Upper lobe of left lung (tissue), 6 donors: Measurements from ENCODE around the gene AOC1. TPM values are rescaled to one million over a fixed set of nuclear protein-coding genes. Genes with fewer than 3 reads are reported as not detected.

ENCODE experiments used
- ATAC-seq, 2 donors: fragments of 200-7000 bp; cut with Tn5 transposase; one replicate each; pipeline ENCODE4 v1.9.1; 2022; ENCODE audit warnings: mild to moderate bottlenecking in 2 of 2, moderate library complexity in 2 of 2; ENCODE audit not compliant: low FRiP score in 2 of 2
- DNase-seq, 2 donors: peaks; one replicate each; pipeline ENCODE4 v3.0.0-alpha.2; 2019 to 2020
- H3K27ac ChIP-seq, 4 donors: fragments of 200-600 bp; sonication (generic); one replicate each; pipeline ENCODE4 v1.5.1; 2016 to 2019
- H3K27me3 ChIP-seq, 4 donors: fragments of 200-600 bp; sonication (generic); one replicate each; pipeline ENCODE4 v1.5.1; 2017 to 2019
- H3K36me3 ChIP-seq, 4 donors: fragments of 200-600 bp; sonication (generic); one replicate each; pipeline ENCODE4 v1.5.1; 2016 to 2019
- H3K4me1 ChIP-seq, 4 donors: fragments of 200-600 bp; sonication (generic); one replicate each; pipeline ENCODE4 v1.5.1; 2018 to 2019
- H3K4me3 ChIP-seq, 4 donors: fragments of 200-600 bp; sonication (generic); one replicate each; pipeline ENCODE4 v1.5.1; 2017 to 2019; ENCODE audit warnings: mild to moderate bottlenecking in 2 of 4, moderate library complexity in 1 of 4
- H3K9me3 ChIP-seq, 4 donors: fragments of 200-600 bp; sonication (generic); one replicate each; pipeline ENCODE4 v1.5.1; 2018 to 2019
- CTCF ChIP-seq, 6 experiments: fragments of 450-650 bp in 4 of 6; fragments of 200-600 bp in 2 of 6; sonication (generic) in 2 of 6; IDR thresholded peaks; one replicate each; pipeline ENCODE4 v1.5.1; 2016 to 2019; ENCODE audit warnings: antibody characterized with exemption in 6 of 6
- EP300 ChIP-seq, 4 donors: sonication (generic); formaldehyde crosslinking; IDR thresholded peaks; one replicate each; pipeline ENCODE4 v1.5.1; 2017; ENCODE audit warnings: antibody characterized with exemption in 4 of 4, control low read depth in 2 of 4
- POLR2A ChIP-seq, 4 donors: fragments of 450-650 bp; IDR thresholded peaks; one replicate each; pipeline ENCODE4 v1.5.1; 2016 to 2017; ENCODE audit warnings: antibody characterized with exemption in 4 of 4, mild to moderate bottlenecking in 2 of 4
- POLR2AphosphoS5 ChIP-seq, 2 donors: sonication (generic); formaldehyde crosslinking; IDR thresholded peaks; one replicate each; pipeline ENCODE4 v1.5.1; 2017; ENCODE audit warnings: antibody characterized with exemption in 2 of 2
- WGBS, 2 donors: methylation state at CpG; one replicate each; pipeline ENCODE4 v1.1.5; 2017 to 2018; 5-methylcytosine and 5-hydroxymethylcytosine counted together
- total RNA-seq, 6 donors: library from RNA; depleted of rRNA in 4 of 6; stranded (reverse); fragments of >200 nt in 4 of 6; gene quantifications; one replicate each; pipeline versions ENCODE4 v1.1.0 to v1.2.1, GENCODE V29; 2016 to 2021
- donor health status: DM: no; HTN: no; CAD: no; lungs with moderate emphysema.
- donor health status: DM: no; HTN: yes; CAD: no; lungs with severe emphysema.

AOC1 gene
- total RNA-seq, 6 donors from 2014 or later = 0.31 to 0.88 TPM; not detected in 4

- no peaks in the 10 kb centered on the region for H3K27me3 ChIP-seq
- H3K36me3 ChIP-seq = no peaks in the 10 kb centered on the region
- TF ChIP-seq POLR2A (IDR thresholded peaks at IDR 0.05) (no peak), EP300 (IDR thresholded peaks at IDR 0.05) (no peak), CTCF (IDR thresholded peaks at IDR 0.05) (no peak), POLR2AphosphoS5 (IDR thresholded peaks at IDR 0.05) (no peak)
- DNase-seq (no peak), ATAC-seq (no peak)
- H3K27ac ChIP-seq = no peak overlapping the region
- H3K9me3 ChIP-seq = no peaks in the 10 kb centered on the region
- H3K4me3 ChIP-seq = no peak overlapping the region
- WGBS, 2 donors = 86 to 92% methylated on average over 6 of the region's 6 CpGs
- no peaks in the 10 kb centered on the region for H3K4me1 ChIP-seq
Observed at GRCh38 chr7:150862356-150862755, 10.0 kb downstream of the AOC1 start.

- no peaks in the 10 kb centered on the region for H3K36me3 ChIP-seq
Observed at GRCh38 chr7:150863946-150864345, 11.6 kb downstream of the AOC1 start.

GRCh38 chr7:150866932-150867564 lies 14.7 kb downstream of the AOC1 start:
- Histone ChIP-seq H3K27me3 (no peaks in the 10 kb centered on the region), H3K4me1 (no peaks in the 10 kb centered on the region), H3K27ac (no peak overlapping the region), H3K36me3 (no peaks in the 10 kb centered on the region), H3K9me3 (no peaks in the 10 kb centered on the region), H3K4me3 (no peak overlapping the region)
- 75 to 92% methylated on average over 4 of the region's 4 CpGs for WGBS, 2 donors
- TF ChIP-seq POLR2A (IDR thresholded peaks at IDR 0.05) (no peak), CTCF (IDR thresholded peaks at IDR 0.05) (no peak), POLR2AphosphoS5 (IDR thresholded peaks at IDR 0.05) (no peak), EP300 (IDR thresholded peaks at IDR 0.05) (no peak)
- ATAC-seq (no peak), DNase-seq (no peak)

More at GRCh38 chr7:150863946-150864345, 11.6 kb downstream of the AOC1 start:
- H3K27me3 ChIP-seq = no peaks in the 10 kb centered on the region
- ATAC-seq (no peak), DNase-seq (no peak)
- H3K4me1 ChIP-seq = no peaks in the 10 kb centered on the region
- H3K9me3 ChIP-seq = no peaks in the 10 kb centered on the region
- no peak overlapping the region for H3K4me3 ChIP-seq
- no peak overlapping the region for H3K27ac ChIP-seq
- 76 to 91% methylated on average over 6 of the region's 6 CpGs for WGBS, 2 donors
- TF ChIP-seq POLR2A (IDR thresholded peaks at IDR 0.05) (no peak), EP300 (IDR thresholded peaks at IDR 0.05) (no peak), CTCF (IDR thresholded peaks at IDR 0.05) (no peak), POLR2AphosphoS5 (IDR thresholded peaks at IDR 0.05) (no peak)

- Histone ChIP-seq H3K27me3 (no peaks in the 10 kb centered on the region), H3K9me3 (no peaks in the 10 kb centered on the region), H3K4me1 (no peaks in the 10 kb centered on the region), H3K4me3 (no peak overlapping the region), H3K27ac (no peak overlapping the region), H3K36me3 (no peaks in the 10 kb centered on the region)
- TF ChIP-seq EP300 (IDR thresholded peaks at IDR 0.05) (no peak), CTCF (IDR thresholded peaks at IDR 0.05) (no peak), POLR2AphosphoS5 (IDR thresholded peaks at IDR 0.05) (no peak), POLR2A (IDR thresholded peaks at IDR 0.05) (no peak)
- DNase-seq (no peak), ATAC-seq (no peak)
- 83 to 92% methylated on average over 7 of the region's 7 CpGs for whole genome bisulfite sequencing, 2 donors
Observed at GRCh38 chr7:150867605-150868004, 15.3 kb downstream of the AOC1 start.

- TF ChIP-seq EP300 (IDR thresholded peaks at IDR 0.05) (no peak), POLR2AphosphoS5 (IDR thresholded peaks at IDR 0.05) (no peak), CTCF (IDR thresholded peaks at IDR 0.05) (no peak), POLR2A (IDR thresholded peaks at IDR 0.05) (no peak)
- H3K27ac ChIP-seq = no peak overlapping the region
- H3K9me3 ChIP-seq = no peaks in the 10 kb centered on the region
- no peaks in the 10 kb centered on the region for H3K27me3 ChIP-seq
- no peak for ATAC-seq
- no peaks in the 10 kb centered on the region for H3K36me3 ChIP-seq
- WGBS, 2 donors = 73 to 86% methylated on average over 2 of the region's 2 CpGs
- no peak for DNase-seq
- H3K4me1 ChIP-seq = no peaks in the 10 kb centered on the region
- H3K4me3 ChIP-seq = no peak overlapping the region
Observed at GRCh38 chr7:150869467-150869866, 17.1 kb downstream of the AOC1 start.
